Activated T-cell treated with anti-CD3 and anti-CD28 coated beads, Interleukin-2, amount 50 U/mL, for 24 hours (primary cell): ENCODE measurements around the gene NFKB1.

ENCODE experiments used
- DNase-seq: peaks from one replicate; pipeline ENCODE4 v3.0.0-alpha.2; 2020
- H3K27ac Mint-ChIP-seq: 2 replicates; pipeline ENCODE4 v1.8.0; 2020; ENCODE audit warnings: mild to moderate bottlenecking, mixed read lengths
- H3K27me3 Mint-ChIP-seq: 2 replicates; pipeline ENCODE4 v1.8.0; 2020; ENCODE audit warnings: mixed read lengths
- H3K36me3 Mint-ChIP-seq: 2 replicates; pipeline ENCODE4 v1.8.0; 2020; ENCODE audit warnings: low read depth, mixed read lengths
- H3K4me1 Mint-ChIP-seq: 2 replicates; pipeline ENCODE4 v1.8.0; 2020; ENCODE audit warnings: low read depth, mixed read lengths
- H3K4me3 Mint-ChIP-seq: 2 replicates; pipeline ENCODE4 v1.8.0; 2020; ENCODE audit warnings: mild to moderate bottlenecking, moderate library complexity, mixed read lengths
- H3K9me3 Mint-ChIP-seq: 2 replicates; pipeline ENCODE4 v1.8.0; 2020; ENCODE audit warnings: mixed read lengths

Gene NFKB1

DNA sequence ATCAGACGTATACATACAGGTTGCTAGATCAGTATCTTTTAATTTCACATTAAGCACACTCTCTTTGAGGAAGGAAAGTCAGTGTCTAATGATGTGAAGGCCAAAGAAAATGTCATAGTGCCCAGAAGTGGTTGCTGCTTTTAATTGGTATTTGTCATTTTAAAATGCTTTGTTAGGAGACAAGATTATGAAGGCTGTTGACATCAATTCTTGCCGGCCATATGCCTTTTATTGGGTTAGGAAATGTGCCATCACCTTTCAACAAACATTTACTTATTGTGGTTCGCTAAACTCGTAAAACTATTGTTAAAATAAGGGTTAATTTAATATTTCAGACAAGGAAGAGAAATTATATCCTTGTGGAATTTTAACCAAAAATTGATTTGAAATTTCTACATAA is 32.2 kb downstream of the NFKB1 start:
- H3K4me1 Mint-ChIP-seq = peaks cover 79% of the 10 kb centered on the region
- DNase-seq = no peak
- no peaks in the 10 kb centered on the region for H3K27me3 Mint-ChIP-seq
- H3K27ac Mint-ChIP-seq = no peak overlapping the region
- H3K9me3 Mint-ChIP-seq = no peaks in the 10 kb centered on the region
- H3K36me3 Mint-ChIP-seq = peaks cover 94% of the 10 kb centered on the region
- H3K4me3 Mint-ChIP-seq = no peak overlapping the region

DNA sequence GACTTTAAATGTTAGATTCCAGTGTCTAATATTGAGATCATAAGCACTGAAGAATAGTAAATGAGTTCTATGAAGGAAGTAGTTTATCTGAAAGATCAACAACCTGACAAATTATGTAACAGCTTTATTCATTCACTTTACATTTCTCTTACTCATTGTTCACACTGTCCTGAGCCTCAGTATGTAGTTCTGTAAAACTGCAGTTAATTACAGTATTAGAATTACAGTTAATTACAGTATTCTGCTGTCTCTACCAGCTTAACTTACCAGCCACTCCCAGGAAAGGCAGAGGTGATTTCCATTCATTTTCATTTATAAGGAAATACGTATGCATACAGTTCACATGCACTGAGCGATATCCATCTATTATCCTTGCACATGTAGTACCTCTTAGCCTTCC is 32.7 kb downstream of the NFKB1 start:
- Mint-ChIP-seq H3K9me3 (no peaks in the 10 kb centered on the region), H3K4me3 (no peak overlapping the region), H3K27ac (peak overlapping the region; percentile 91), H3K27me3 (no peaks in the 10 kb centered on the region), H3K36me3 (peaks cover 94% of the 10 kb centered on the region), H3K4me1 (peaks cover 76% of the 10 kb centered on the region)
- no peak for DNase-seq

DNA sequence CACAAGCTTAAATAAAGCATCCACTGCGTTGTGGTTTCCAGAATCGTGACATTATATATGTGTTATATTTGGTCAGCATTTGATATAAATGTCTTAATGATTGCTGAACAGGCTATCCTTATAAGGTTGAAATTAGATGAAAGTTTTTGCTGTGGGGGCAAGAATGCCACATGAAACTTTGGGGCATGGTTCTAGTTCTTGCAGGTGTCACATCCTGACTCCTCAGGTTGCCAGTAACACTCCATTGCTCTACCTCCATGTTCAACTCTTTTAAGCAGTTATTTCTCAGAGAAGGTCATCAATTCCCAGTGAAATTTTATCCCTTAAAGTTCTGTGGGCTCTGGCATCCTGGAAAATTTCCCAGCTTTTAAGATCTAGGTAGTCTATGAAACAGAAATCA is 33.7 kb downstream of the NFKB1 start:
- no peaks in the 10 kb centered on the region for H3K27me3 Mint-ChIP-seq
- H3K36me3 Mint-ChIP-seq = peaks cover 94% of the 10 kb centered on the region
- H3K4me3 Mint-ChIP-seq = peak overlapping the region; percentile 42
- no peaks in the 10 kb centered on the region for H3K9me3 Mint-ChIP-seq
- H3K4me1 Mint-ChIP-seq = peaks cover 75% of the 10 kb centered on the region
- DNase-seq = no peak
- H3K27ac Mint-ChIP-seq = peak overlapping the region; percentile 91

DNA sequence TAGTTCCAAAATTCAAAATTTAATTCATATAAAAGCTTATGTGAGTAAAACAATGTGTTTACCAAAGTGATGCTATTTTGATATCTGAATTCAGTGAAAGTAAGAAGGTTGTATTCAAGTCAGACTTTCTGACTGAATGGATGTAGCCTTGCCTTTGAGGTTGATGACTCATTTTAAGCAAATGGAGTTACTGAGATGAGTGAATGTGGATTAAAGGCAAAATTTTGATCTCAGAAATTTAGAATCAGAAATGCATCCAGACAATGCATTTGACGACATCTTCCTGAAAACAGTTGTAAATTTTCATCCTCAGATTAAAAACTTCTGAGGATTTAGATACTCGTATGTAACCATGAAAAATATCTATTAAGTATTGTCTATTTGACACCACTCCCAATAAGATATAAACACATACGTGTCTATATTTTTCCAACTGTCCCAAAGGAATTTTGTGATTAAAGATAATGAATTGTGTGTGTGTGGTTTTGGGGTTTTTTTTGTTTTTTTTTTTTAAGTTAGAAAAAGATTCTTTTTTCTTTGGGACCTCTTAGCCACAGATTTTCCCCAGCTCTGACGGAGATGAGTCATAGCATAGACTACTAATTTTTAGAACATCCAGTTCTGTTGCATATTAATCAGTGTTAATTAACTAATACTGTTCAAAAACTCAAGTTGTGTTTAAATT is 34.4 kb downstream of the NFKB1 start:
- Mint-ChIP-seq H3K27ac (peak overlapping the region; percentile 91), H3K36me3 (peaks cover 94% of the 10 kb centered on the region), H3K27me3 (no peaks in the 10 kb centered on the region), H3K4me3 (peak overlapping the region; percentile 56), H3K9me3 (no peaks in the 10 kb centered on the region), H3K4me1 (peaks cover 73% of the 10 kb centered on the region)
- DNase-seq = no peak

DNA sequence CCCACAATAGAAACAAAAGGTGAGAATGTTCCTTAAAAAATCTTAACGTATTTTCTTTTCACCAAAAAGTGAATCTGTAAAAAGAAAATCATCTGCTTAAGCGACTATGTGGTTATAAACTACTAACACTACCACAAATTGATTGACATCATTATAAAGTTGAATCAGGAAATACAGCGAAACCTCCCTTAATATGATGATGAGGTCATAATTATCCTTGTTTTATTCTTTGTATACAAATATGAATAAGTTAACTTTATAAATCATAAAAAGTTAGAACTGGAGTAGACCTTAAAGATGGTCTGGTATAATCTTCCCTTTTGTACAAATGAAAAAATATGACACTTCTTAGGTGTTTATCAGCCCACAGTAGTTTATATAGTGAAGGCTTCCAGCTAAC is 35.6 kb downstream of the NFKB1 start:
- Mint-ChIP-seq H3K4me3 (no peak overlapping the region), H3K4me1 (peaks cover 76% of the 10 kb centered on the region), H3K9me3 (no peaks in the 10 kb centered on the region), H3K36me3 (peaks cover 94% of the 10 kb centered on the region), H3K27ac (peak overlapping the region; percentile 71), H3K27me3 (no peaks in the 10 kb centered on the region)
- no peak for DNase-seq

DNA sequence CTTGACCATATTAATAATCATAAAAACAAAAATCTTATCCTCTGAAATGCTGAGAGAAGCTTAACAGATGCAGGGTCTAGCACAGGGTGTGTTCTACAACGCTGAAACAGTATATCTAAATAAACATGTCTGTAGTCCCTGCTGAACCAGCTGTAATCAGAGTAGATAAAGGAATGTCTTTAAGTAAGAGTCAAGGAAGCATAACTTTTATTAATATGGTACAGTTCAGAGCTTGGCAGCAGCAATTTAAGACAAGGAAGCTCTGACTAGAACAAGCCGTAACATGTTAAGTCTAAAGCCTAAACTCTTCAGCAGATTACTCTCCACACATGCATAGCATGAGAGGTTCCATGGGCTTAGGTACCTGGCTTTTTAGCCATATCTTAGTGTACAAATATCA is 36.1 kb downstream of the NFKB1 start:
- DNase-seq = no peak
- no peaks in the 10 kb centered on the region for H3K9me3 Mint-ChIP-seq
- H3K4me1 Mint-ChIP-seq = peaks cover 77% of the 10 kb centered on the region
- no peak overlapping the region for H3K27ac Mint-ChIP-seq
- H3K4me3 Mint-ChIP-seq = no peak overlapping the region
- H3K27me3 Mint-ChIP-seq = no peaks in the 10 kb centered on the region
- peaks cover 93% of the 10 kb centered on the region for H3K36me3 Mint-ChIP-seq

DNA sequence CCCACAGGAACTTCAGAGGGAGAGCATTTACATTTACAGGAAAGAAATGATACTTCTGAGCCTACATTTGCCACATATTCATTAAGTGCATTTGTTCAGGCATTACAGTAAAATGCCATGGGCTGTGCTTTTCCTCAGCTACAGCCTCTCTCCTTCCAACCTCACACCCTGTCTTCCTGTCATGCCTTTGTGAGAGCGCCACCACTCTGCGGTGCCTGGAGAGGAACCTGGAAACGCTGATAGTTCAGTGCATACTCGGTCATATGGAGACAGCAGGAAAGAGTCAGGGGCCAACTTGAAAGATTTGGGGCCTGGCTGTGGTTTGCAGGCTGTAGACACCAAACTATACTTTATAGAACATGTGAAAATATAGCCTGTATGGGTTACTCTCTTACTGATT is 40.5 kb downstream of the NFKB1 start:
- peaks cover 94% of the 10 kb centered on the region for H3K36me3 Mint-ChIP-seq
- H3K27me3 Mint-ChIP-seq = no peaks in the 10 kb centered on the region
- no peak overlapping the region for H3K4me3 Mint-ChIP-seq
- H3K27ac Mint-ChIP-seq = peak overlapping the region; percentile 38
- H3K9me3 Mint-ChIP-seq = no peaks in the 10 kb centered on the region
- H3K4me1 Mint-ChIP-seq = peaks cover 63% of the 10 kb centered on the region
- no peak for DNase-seq

DNA sequence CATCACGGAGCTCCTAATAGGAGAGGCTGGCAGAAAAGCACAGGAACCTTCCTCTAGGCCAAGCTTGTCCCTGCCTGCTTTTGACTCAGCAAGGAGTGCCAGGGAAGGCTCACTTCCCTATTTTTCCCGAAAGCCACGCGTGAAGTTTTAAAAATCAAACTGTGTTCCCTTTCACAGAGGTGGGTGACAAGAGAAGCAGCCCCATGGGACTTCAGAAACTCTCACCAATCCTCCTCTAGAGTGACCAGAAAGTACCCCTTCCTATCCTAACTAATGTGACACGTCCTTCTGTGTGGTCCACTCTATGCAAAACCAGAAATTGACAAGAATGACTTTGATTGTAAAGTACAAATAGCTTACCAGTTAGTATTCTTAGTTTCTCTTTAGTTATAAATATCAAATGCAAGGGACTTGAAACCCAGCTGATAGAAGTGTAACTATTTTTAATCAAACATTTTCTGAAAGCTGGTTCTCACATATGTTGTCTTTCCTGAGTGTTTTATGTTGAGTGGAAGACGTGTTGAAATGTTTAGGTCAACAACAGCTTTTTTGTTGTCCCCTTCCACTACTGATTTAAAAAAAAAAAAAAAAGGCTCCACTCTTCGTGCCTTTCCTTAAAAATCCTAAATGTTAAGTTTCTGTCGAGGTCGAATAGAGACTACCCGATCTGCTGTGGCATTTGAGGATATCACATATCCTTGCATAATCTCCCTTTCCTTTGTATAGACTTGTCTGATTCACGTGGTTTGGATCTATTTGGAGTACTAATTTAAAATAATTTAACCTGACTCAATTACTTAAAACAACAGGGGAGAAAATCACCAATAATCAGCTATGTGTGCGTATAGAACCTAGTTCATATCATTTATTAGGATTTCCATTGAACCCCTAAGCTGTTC is 42.1 kb downstream of the NFKB1 start:
- Mint-ChIP-seq H3K4me1 (peaks cover 66% of the 10 kb centered on the region), H3K9me3 (no peaks in the 10 kb centered on the region), H3K4me3 (no peak overlapping the region), H3K27me3 (no peaks in the 10 kb centered on the region), H3K36me3 (peaks cover 96% of the 10 kb centered on the region), H3K27ac (no peak overlapping the region)
- no peak for DNase-seq

DNA sequence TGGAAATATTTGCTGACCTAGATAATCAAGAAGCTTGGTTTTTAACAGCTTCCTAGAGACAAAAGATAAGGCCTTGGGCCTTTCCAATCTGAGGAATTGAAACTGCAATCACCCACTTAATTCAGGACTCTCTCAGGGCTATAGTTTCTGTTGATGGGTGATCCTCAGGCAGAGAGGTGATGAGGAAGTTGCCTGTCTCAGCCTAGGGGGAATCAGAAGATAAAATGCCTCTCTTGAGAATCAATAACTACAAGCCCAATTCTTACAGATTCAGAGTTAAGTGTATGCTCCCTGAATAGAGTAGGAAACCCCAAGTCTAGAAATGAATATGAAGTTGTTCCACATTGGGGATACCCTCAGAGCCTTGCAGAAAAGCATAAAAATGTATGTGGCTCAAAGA is 45.5 kb downstream of the NFKB1 start:
- peaks cover 64% of the 10 kb centered on the region for H3K4me1 Mint-ChIP-seq
- no peaks in the 10 kb centered on the region for H3K9me3 Mint-ChIP-seq
- H3K27me3 Mint-ChIP-seq = no peaks in the 10 kb centered on the region
- peaks cover 93% of the 10 kb centered on the region for H3K36me3 Mint-ChIP-seq
- H3K4me3 Mint-ChIP-seq = no peak overlapping the region
- H3K27ac Mint-ChIP-seq = peak overlapping the region; percentile 60
- no peak for DNase-seq

DNA sequence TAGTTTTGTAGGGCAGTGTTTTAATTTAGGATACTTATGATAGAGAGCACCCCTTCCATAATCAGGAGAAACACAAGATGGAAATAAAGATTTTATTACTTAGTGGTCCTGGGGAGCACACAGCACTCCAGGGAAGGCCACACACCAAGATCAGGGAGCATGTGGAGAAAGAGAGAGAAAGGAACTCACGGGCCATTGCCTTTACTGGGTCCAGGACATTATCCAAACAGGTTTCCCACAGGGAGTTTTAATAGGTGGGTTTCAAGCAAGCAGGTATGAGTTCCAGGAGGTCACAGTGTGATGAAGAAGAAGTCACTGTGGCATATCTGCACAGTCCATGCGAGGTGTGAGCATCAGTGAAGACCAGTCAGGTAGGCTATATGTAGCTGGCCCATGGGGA is 46.8 kb downstream of the NFKB1 start:
- H3K4me3 Mint-ChIP-seq = no peak overlapping the region
- peak overlapping the region; percentile 38 for H3K27ac Mint-ChIP-seq
- no peak for DNase-seq
- H3K36me3 Mint-ChIP-seq = peaks cover 93% of the 10 kb centered on the region
- H3K27me3 Mint-ChIP-seq = no peaks in the 10 kb centered on the region
- peaks cover 69% of the 10 kb centered on the region for H3K4me1 Mint-ChIP-seq
- H3K9me3 Mint-ChIP-seq = no peaks in the 10 kb centered on the region

DNA sequence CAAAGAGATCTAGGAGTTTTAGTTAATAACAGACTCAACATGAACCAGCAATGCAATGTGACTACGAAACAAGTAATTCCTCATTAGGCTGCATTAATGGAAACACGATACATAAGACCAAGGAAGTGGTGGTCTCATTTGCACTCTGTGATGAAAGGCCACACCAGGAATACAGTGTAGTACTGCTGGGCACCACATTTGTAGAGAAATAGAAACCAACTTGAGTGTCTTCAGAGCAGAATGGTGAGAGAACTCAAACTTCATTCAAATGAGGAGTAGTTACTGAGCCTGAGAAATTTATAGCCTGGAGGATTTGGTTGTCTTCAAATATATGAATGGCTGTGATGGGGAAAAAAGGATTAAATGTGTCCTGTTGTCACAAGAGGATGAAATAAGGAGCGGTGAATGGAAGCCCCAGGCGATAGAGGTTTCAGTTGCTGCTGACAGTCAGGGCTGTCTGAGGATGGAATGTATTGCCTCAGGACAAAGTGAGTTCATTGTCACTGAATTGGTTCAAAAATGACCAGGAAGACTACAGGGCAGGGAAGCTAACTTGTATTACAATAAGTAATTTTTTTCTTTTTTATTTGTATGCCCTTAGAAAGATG is 50.9 kb downstream of the NFKB1 start:
- no peaks in the 10 kb centered on the region for H3K27me3 Mint-ChIP-seq
- peaks cover 54% of the 10 kb centered on the region for H3K4me1 Mint-ChIP-seq
- DNase-seq = no peak
- peak overlapping the region; percentile 90 for H3K27ac Mint-ChIP-seq
- H3K4me3 Mint-ChIP-seq = peak overlapping the region; percentile 35
- H3K9me3 Mint-ChIP-seq = no peaks in the 10 kb centered on the region
- H3K36me3 Mint-ChIP-seq = peaks cover 57% of the 10 kb centered on the region

DNA sequence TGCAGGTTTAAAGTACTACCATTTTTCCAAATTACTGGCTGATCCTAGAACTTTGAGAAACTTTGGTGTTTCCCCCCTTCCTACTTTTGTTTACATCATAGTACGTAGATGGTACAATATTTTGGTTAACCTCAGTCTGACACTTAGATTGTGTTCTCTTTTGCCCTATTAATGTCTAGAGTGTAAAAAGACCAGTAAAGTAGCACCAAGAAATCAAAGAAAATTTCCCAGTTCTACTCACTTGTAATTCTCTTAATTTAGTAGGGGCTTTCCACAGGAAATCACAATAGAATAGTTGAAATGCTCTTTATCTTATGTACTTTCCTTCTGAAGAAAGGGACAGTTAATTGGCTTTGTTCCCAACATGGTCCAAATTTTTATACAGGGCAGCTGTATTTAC is 51.6 kb downstream of the NFKB1 start:
- H3K9me3 Mint-ChIP-seq = no peaks in the 10 kb centered on the region
- H3K4me3 Mint-ChIP-seq = peak overlapping the region; percentile 40
- H3K27me3 Mint-ChIP-seq = no peaks in the 10 kb centered on the region
- H3K36me3 Mint-ChIP-seq = peaks cover 50% of the 10 kb centered on the region
- peak overlapping the region; percentile 90 for H3K27ac Mint-ChIP-seq
- DNase-seq = no peak
- peaks cover 50% of the 10 kb centered on the region for H3K4me1 Mint-ChIP-seq

DNA sequence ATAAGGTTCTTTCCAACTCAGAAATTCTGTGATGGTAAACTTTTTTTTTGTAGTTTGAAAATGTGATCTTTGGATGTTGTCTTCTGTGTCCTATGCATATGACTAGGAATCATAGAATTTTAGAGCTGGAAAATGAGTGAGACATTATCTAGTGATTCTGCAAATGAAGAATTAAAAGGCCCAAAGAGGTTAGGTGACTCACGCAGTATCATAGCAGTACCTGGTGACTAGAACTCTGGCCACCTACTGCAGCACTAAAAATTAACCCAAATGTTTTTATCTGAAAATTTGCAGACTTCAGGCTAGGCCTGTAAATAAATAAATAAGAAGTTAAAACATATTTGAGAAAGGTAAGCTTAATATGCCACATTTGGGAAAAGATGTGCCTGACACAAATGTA is 52.8 kb downstream of the NFKB1 start:
- peaks cover 43% of the 10 kb centered on the region for H3K4me1 Mint-ChIP-seq
- peak overlapping the region; percentile 27 for H3K4me3 Mint-ChIP-seq
- DNase-seq = no peak
- H3K27me3 Mint-ChIP-seq = no peaks in the 10 kb centered on the region
- H3K9me3 Mint-ChIP-seq = no peaks in the 10 kb centered on the region
- H3K27ac Mint-ChIP-seq = peak overlapping the region; percentile 82
- peaks cover 50% of the 10 kb centered on the region for H3K36me3 Mint-ChIP-seq

DNA sequence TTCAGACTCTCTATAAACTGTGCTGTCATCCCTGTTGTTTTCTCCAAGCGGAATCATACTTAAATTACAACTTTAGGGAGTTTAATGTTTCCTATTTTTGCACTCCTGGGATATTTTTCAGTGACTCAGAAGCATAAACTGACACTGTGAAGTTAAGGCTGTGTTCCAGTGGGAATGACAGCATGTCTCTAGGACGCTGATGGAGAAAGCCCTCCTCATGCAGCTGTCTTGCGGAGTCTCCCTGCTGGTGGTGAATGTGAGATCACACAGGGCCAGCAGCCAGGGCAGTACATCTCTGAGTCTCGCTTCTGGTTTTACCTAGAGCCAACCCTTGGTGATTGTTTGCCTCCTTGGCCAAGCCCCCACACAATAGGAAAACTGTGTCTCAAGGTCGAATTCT is 53.3 kb downstream of the NFKB1 start:
- H3K4me1 Mint-ChIP-seq = peaks cover 42% of the 10 kb centered on the region
- H3K9me3 Mint-ChIP-seq = no peaks in the 10 kb centered on the region
- no peak overlapping the region for H3K4me3 Mint-ChIP-seq
- DNase-seq = no peak
- no peaks in the 10 kb centered on the region for H3K27me3 Mint-ChIP-seq
- H3K36me3 Mint-ChIP-seq = peaks cover 50% of the 10 kb centered on the region
- peak overlapping the region; percentile 58 for H3K27ac Mint-ChIP-seq

DNA sequence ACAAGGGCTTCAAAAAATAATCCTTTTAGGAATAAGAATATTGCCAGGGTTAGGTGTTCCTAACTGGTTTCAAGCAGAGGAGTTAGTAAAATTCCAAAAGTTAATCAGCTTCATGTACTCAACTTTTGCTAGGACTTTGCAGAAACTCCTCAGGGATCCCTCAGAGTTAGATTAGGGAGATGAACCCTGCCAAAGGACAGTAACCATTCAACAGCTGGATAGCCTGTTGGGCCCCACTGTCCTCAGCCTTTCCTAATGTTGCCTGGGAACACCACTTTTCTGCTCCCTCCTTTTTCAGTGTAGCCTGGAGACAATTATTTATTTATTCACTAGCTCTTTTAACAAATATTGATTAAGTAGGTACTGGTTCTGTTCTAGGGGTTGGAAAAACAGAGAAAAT is 53.8 kb downstream of the NFKB1 start:
- Mint-ChIP-seq H3K27me3 (no peaks in the 10 kb centered on the region), H3K9me3 (no peaks in the 10 kb centered on the region), H3K27ac (no peak overlapping the region), H3K36me3 (peaks cover 46% of the 10 kb centered on the region), H3K4me1 (peaks cover 40% of the 10 kb centered on the region), H3K4me3 (no peak overlapping the region)
- DNase-seq = no peak
